Hepatocyte (in vitro differentiated cells): ENCODE data around the gene C10orf62. TPM values are rescaled to one million over a fixed set of nuclear protein-coding genes. Genes with fewer than 3 reads are reported as not detected.

Experiments
- DNase-seq: peaks from one replicate; pipeline ENCODE4 v3.0.0-alpha.2; 2016; ENCODE audit warnings: low spot score
- H2AFZ ChIP-seq: fragments of 200-600 bp; sonication (generic); 2 replicates; pipeline ENCODE4 v1.6.0; 2016; ENCODE audit warnings: antibody characterized with exemption, mild to moderate bottlenecking
- H3K27ac ChIP-seq: fragments of 200-600 bp; sonication (generic); 2 replicates; pipeline ENCODE4 v1.5.1; 2016; ENCODE audit warnings: mild to moderate bottlenecking
- H3K27me3 ChIP-seq: fragments of 200-600 bp; sonication (generic); 2 replicates; pipeline ENCODE4 v1.6.1; 2016
- H3K36me3 ChIP-seq: fragments of 200-600 bp; sonication (generic); replicated peaks from 2 replicates; pipeline ENCODE4 v1.5.1; 2016; ENCODE audit warnings: low read depth; ENCODE audit not compliant: insufficient read depth
- H3K4me1 ChIP-seq: fragments of 200-600 bp; sonication (generic); 2 replicates; pipeline ENCODE4 v1.5.1; 2016; ENCODE audit warnings: mild to moderate bottlenecking, moderate library complexity; ENCODE audit not compliant: insufficient read depth
- H3K4me2 ChIP-seq: fragments of 200-600 bp; sonication (generic); 2 replicates; pipeline ENCODE4 v1.6.0; 2016
- H3K4me3 ChIP-seq: fragments of 200-600 bp; sonication (generic); 2 replicates; pipeline ENCODE4 v1.5.1; 2016; ENCODE audit warnings: mild to moderate bottlenecking
- H3K79me2 ChIP-seq: fragments of 200-600 bp; sonication (generic); 2 replicates; pipeline ENCODE4 v1.6.0; 2017; ENCODE audit warnings: mild to moderate bottlenecking
- H3K9me2 ChIP-seq: fragments of 200-600 bp; sonication (generic); replicated peaks from 2 replicates; pipeline ENCODE4 v1.6.0; 2017; ENCODE audit warnings: mild to moderate bottlenecking; ENCODE audit not compliant: insufficient read depth
- H3K9me3 ChIP-seq: fragments of 200-600 bp; sonication (generic); 2 replicates; pipeline ENCODE4 v1.5.1; 2016; ENCODE audit warnings: low read depth, mild to moderate bottlenecking
- H4K20me1 ChIP-seq: fragments of 200-600 bp; sonication (generic); 2 replicates; pipeline ENCODE4 v1.6.0; 2016; ENCODE audit warnings: mild to moderate bottlenecking; ENCODE audit not compliant: insufficient read depth, poor library complexity, severe bottlenecking
- EZH2 ChIP-seq: fragments of 200-600 bp; sonication (generic); IDR thresholded peaks from 2 replicates; pipeline ENCODE4 v1.6.1; 2016; ENCODE audit warnings: antibody characterized with exemption, mild to moderate bottlenecking, borderline replicate concordance
- EZH2phosphoT487 ChIP-seq: fragments of 200-600 bp; sonication (generic); IDR thresholded peaks from one replicate; pipeline ENCODE4 v1.6.1; 2018; ENCODE audit warnings: antibody characterized with exemption, mild to moderate bottlenecking, low read depth, moderate library complexity; ENCODE audit not compliant: unreplicated experiment, severe bottlenecking
- WGBS: methylation state at CpG from one replicate; pipeline ENCODE4 v1.1.6; 2016; ENCODE audit warnings: low lambda C conversion rate; ENCODE audit errors: missing lambda C conversion rate; 5-methylcytosine and 5-hydroxymethylcytosine counted together
- polyA plus RNA-seq: library from polyadenylated mRNA; unstranded; fragments of >200 nt; fragmentation: Nextera tagmentation; extraction: Ambion mirVana; gene quantifications from 2 replicates; pipeline ENCODE4 v1.2.1, GENCODE V29; 2016
- total RNA-seq: library from RNA; depleted of rRNA; stranded (reverse); fragments of >200 nt; gene quantifications from 2 replicates; pipeline ENCODE4 v1.2.3, GENCODE V29; 2014
- TF ChIP-seq, protein P1 (sequence below): fragments of 200-600 bp; sonication (generic); IDR thresholded peaks from 2 replicates; pipeline ENCODE4 v1.5.1; 2016; ENCODE audit warnings: antibody characterized with exemption, mild to moderate bottlenecking; ENCODE audit not compliant: poor library complexity

C10orf62 gene, protein sequence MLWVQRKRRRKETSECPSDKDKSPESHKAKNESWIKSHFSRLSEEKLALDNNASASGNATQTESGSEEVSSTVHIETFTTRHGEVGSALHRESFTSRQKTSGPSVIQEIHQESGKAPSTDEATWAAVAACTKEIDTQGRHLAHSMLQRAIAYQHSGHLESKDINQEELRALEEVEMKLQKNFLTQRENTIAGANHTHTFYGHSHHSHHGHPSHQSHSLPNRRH
- total RNA-seq (0.23 TPM in 1 of 2 replicates, not detected in the other), polyA plus RNA-seq (not detected in 2 replicates)

DNA sequence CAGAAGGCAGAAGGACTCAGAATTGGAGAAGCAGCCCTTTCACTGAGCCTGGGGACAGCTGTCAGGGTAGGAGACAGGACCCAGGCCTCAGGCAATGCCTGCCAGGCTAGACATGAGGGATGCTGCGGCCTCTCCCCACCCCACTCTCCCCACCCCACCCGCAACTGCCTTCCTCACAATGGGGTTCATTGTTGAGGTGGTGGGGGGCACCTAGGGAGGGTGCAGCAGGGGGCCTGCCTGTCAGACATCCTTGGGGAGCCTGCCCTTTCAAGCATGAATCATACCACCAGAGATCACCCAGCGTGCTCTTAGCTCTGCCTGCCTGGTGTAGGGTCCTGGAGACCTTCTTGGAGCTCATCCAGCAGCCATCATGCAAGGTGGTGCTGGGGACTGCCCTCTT is at the start of gene C10orf62:
Gene C10orf62, plus strand, starts transcription at position 243 of the 400 bp plus-strand sequence. CDS start 177 bp downstream, outside the sequence.
- Histone ChIP-seq H3K36me3 (no peaks in the 10 kb centered on the region), H3K9me2 (no peaks in the 10 kb centered on the region), H3K4me3 (no peak within 1 kb of the TSS), H3K27me3 (no peaks in the 10 kb centered on the region), H4K20me1 (no peaks in the 10 kb centered on the region), H3K27ac (no peak within 1 kb of the TSS), H3K9me3 (no peaks in the 10 kb centered on the region), H3K4me2 (no peak within 1 kb of the TSS), H2AFZ (no peak within 1 kb of the TSS), H3K4me1 (no peaks in the 10 kb centered on the region), H3K79me2 (no peaks in the 10 kb centered on the region)
- WGBS = 88% methylated on average over 3 of the region's 3 CpGs
- TF ChIP-seq EZH2phosphoT487 (no peak), EZH2 (no peak)
- TF ChIP-seq, protein P1, sequence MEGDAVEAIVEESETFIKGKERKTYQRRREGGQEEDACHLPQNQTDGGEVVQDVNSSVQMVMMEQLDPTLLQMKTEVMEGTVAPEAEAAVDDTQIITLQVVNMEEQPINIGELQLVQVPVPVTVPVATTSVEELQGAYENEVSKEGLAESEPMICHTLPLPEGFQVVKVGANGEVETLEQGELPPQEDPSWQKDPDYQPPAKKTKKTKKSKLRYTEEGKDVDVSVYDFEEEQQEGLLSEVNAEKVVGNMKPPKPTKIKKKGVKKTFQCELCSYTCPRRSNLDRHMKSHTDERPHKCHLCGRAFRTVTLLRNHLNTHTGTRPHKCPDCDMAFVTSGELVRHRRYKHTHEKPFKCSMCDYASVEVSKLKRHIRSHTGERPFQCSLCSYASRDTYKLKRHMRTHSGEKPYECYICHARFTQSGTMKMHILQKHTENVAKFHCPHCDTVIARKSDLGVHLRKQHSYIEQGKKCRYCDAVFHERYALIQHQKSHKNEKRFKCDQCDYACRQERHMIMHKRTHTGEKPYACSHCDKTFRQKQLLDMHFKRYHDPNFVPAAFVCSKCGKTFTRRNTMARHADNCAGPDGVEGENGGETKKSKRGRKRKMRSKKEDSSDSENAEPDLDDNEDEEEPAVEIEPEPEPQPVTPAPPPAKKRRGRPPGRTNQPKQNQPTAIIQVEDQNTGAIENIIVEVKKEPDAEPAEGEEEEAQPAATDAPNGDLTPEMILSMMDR = no peak
- no peak for DNase-seq

DNA sequence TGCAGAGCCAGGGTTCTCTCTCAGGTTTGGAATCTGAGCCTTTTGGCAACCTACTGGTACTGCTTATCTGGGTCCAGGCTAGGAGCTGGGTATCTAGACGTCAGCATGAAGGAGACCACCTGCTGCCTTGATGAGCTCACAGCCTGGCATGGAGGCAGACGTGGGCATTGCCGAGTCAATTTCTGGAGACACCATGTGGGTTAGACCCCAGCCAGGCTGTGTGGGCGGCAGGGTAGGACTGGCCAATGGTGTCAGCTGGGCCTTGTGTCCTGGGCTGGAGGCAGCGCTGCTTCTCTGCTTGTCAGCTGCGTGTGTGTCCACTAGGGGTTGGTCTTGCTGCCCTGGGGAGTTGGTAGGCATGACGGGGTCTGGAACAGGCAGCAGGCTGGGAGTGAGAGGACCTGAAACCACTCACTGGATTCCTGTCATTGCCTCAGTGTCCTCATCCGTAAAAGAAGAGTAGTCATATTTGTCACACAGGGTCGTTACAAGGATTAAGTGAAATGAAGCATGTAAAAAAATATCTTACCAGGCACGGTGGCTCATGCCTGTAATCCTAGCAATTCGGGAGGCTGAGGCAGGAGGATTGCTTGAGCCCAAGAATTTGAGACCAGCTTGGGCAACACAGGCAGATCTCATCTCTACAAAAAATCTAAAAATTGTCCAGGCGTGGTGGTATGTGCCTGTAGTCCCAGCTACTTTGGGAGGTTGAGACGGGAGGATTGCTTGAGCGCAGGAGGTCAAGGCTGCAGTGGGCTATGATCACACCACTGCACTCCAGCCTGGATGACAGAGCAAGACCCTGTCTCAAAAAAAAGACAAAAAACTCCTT is 48.6 kb upstream of the C10orf62 start:
- Histone ChIP-seq H4K20me1 (peaks cover 4% of the 10 kb centered on the region), H3K27me3 (no peaks in the 10 kb centered on the region), H3K79me2 (peaks cover 24% of the 10 kb centered on the region), H3K36me3 (no peaks in the 10 kb centered on the region), H2AFZ (no peak overlapping the region), H3K4me2 (no peak overlapping the region), H3K9me3 (no peaks in the 10 kb centered on the region), H3K4me1 (peaks cover 30% of the 10 kb centered on the region), H3K27ac (peak overlapping the region; percentile 95), H3K4me3 (no peak overlapping the region), H3K9me2 (no peaks in the 10 kb centered on the region)
- no peak for DNase-seq
- TF ChIP-seq EZH2phosphoT487 (no peak), EZH2 (no peak)
- TF ChIP-seq, protein P1 = no peak
- WGBS = 87% methylated on average over 14 of the region's 14 CpGs

DNA sequence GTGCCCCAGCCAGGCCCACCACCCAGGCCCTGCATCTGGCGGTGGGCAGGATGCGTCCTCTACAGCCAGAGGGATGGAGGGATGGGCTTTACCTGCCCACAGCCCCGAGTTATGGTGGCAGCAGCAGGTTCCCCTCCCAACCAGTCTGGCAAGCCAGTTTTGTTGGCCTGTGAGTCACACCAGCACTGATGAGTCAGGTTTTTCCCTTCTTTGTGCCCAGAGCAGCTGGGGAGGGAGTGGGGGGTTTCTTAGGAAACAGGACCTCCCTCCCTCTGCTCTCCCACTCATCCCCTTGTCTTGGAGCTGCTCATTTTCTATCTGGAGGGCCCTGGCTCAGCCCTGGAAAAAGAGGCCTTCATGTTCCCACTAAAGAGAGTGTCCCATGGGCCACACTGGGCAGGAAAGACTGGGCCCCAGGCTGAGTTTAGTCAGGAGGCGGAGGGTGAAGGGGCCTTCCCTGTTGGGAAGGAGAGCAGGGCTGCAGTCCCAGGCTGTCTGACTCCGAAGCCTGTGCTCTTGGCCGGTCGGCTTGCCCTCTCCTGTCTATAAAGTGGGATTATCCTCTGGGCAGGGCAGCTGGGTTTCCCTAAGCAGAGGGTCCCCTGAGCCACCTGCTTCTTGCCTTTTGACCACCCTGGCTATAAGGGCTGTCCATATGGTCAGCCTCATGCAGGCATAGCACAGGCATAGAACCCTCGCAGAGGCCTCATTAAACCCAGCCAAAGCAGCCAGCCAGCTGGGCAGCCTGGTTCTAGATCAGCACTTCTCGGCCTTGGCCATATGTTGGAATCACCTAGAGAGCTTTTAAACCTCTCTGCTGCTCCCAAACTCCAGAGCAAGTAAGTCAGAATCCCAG is 47.1 kb upstream of the C10orf62 start:
- Histone ChIP-seq H3K9me2 (no peaks in the 10 kb centered on the region), H3K36me3 (no peaks in the 10 kb centered on the region), H3K27me3 (no peaks in the 10 kb centered on the region), H3K4me1 (peaks cover 30% of the 10 kb centered on the region), H3K27ac (peak overlapping the region; percentile 95), H4K20me1 (peaks cover 4% of the 10 kb centered on the region), H3K4me3 (no peak overlapping the region), H2AFZ (no peak overlapping the region), H3K9me3 (no peaks in the 10 kb centered on the region), H3K79me2 (peaks cover 21% of the 10 kb centered on the region), H3K4me2 (peak overlapping the region; percentile 28)
- peak; percentile 87 for DNase-seq
- 68% methylated on average over 9 of the region's 9 CpGs for WGBS
- TF ChIP-seq, protein P1 = no peak
- no peak for TF ChIP-seq EZH2phosphoT487
- TF ChIP-seq EZH2 = no peak
